ENCODE measurements around the gene TSPO2.

DNA sequence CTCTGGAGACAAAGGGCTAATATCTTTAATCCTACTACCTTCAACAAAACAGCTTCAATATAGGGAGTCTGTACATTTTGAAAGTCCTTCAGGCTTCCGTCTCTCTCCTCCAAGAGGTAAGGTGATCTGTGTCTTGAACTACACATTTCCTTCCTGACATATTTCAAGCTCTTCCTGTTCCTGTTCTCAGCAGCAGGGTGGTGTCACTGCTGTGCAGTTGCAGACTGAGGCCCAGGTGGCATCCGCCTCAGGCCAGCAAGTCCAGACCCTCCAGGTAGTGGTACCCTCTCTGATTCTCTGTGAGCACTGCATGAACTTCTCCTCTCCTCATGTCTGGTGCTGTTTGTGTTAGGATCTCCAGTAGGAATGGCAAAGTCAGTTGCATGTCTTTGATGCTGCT is 38.4 kb downstream of the TSPO2 start:
- TF ChIP-seq POLR2A (IDR thresholded peaks at IDR 0.05; ENCODE audit: low read depth, low read length) (no peak), RAD21 (IDR thresholded peaks at IDR 0.05; ENCODE audit: low read length) (no peak), CHD1 (IDR thresholded peaks at IDR 0.05; ENCODE audit: low read depth, low read length) (no peak), CEBPB (IDR thresholded peaks at IDR 0.05; ENCODE audit: low read depth, low read length) (no peak)
- TF ChIP-seq, protein P1, sequence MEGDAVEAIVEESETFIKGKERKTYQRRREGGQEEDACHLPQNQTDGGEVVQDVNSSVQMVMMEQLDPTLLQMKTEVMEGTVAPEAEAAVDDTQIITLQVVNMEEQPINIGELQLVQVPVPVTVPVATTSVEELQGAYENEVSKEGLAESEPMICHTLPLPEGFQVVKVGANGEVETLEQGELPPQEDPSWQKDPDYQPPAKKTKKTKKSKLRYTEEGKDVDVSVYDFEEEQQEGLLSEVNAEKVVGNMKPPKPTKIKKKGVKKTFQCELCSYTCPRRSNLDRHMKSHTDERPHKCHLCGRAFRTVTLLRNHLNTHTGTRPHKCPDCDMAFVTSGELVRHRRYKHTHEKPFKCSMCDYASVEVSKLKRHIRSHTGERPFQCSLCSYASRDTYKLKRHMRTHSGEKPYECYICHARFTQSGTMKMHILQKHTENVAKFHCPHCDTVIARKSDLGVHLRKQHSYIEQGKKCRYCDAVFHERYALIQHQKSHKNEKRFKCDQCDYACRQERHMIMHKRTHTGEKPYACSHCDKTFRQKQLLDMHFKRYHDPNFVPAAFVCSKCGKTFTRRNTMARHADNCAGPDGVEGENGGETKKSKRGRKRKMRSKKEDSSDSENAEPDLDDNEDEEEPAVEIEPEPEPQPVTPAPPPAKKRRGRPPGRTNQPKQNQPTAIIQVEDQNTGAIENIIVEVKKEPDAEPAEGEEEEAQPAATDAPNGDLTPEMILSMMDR (conservative IDR thresholded peaks at IDR 0.05; ENCODE audit: low read depth, low read length) = no peak
- TF ChIP-seq, protein P2, sequence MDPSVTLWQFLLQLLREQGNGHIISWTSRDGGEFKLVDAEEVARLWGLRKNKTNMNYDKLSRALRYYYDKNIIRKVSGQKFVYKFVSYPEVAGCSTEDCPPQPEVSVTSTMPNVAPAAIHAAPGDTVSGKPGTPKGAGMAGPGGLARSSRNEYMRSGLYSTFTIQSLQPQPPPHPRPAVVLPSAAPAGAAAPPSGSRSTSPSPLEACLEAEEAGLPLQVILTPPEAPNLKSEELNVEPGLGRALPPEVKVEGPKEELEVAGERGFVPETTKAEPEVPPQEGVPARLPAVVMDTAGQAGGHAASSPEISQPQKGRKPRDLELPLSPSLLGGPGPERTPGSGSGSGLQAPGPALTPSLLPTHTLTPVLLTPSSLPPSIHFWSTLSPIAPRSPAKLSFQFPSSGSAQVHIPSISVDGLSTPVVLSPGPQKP (IDR thresholded peaks at IDR 0.05; ENCODE audit: borderline replicate concordance, low read depth, low read length) = no peak
